Erythroblast (primary cell): Measurements from ENCODE around the gene SEMA7A.

Source experiments
- GATA1 ChIP-seq: IDR thresholded peaks from 2 replicates; pipeline ENCODE4 v1.6.1; 2011; ENCODE audit warnings: low read depth, mild to moderate bottlenecking, control low read depth, low read length, moderate library complexity
- POLR2A ChIP-seq: IDR thresholded peaks from 2 replicates; pipeline ENCODE4 v1.6.1; 2011; ENCODE audit warnings: mild to moderate bottlenecking, low read length

- no peak for TF ChIP-seq POLR2A
- TF ChIP-seq GATA1 = no peak
Observed at GRCh38 chr15:74428970-74429780, 4.6 kb downstream of the SEMA7A start.
